ENCODE data around the gene MACC1.

Gene MACC1

GRCh38 chr7:20229646-20230500 is 12.7 kb upstream of the MACC1 start:
- no peak for DNase-seq (ENCODE audit: low read depth in 2 of 3, low spot score in 1 of 3)

- no peak for DNase-seq (ENCODE audit: low read depth in 2 of 3, low spot score in 1 of 3)
These were observed 11.9 kb upstream of the MACC1 start for GRCh38 chr7:20229081-20229480.

GRCh38 chr7:20228654-20229053 is 11.5 kb upstream of the MACC1 start:
- DNase-seq (ENCODE audit: low read depth in 2 of 3, low spot score in 1 of 3), result no peak

- DNase-seq (ENCODE audit: low read depth in 2 of 3, low spot score in 1 of 3), result no peak
These were observed 10.2 kb upstream of the MACC1 start for GRCh38 chr7:20227291-20227795.

DNA sequence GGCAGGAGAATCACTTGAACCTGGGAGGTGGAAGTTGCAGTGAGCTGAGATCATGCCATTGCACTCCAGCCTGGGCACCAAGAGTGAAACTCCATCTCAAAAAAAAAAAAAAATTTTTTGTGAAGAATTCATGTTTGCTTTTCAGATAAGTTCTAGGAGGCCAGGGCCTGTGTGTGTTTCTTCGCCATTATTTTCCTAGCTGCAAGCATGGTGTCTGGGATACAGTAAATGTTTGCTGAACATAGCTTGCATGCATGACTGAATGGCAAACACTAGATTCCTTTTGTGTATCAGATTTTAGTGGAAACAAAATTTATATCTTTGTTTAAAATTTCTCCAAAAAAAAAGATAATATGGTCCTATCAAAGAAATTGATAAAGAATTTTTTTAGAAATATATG is 9.7 kb upstream of the MACC1 start:
- no peak for DNase-seq (ENCODE audit: low read depth in 2 of 3, low spot score in 1 of 3)

- DNase-seq (ENCODE audit: low read depth in 2 of 3, low spot score in 1 of 3), result no peak
These were observed 8.2 kb upstream of the MACC1 start for GRCh38 chr7:20225384-20225783.

DNA sequence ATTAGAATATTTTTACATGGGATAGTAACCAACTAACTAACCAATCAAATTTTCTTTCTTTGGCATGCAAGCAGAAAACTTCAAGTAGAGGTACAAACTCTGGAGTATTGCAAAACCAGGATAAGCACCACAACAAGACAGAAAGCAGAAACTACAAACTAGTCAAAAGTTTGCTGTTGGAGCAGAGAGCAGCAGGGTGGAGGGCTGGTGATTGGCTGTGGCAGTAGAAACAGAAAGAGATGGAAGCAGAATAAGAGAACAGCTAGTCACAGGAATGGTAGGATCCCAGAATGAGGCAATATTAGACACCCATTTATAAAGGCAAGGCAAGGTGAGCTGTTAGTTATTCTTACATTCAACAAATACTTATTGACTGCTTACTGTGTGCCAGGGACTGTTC is 6.8 kb upstream of the MACC1 start:
- DNase-seq (ENCODE audit: low read depth in 2 of 3, low spot score in 1 of 3), result no peak

- DNase-seq (ENCODE audit: low read depth in 2 of 3, low spot score in 1 of 3), result no peak
These were observed 6.2 kb upstream of the MACC1 start for GRCh38 chr7:20223356-20223755.

GRCh38 chr7:20222219-20222828 is 5.1 kb upstream of the MACC1 start:
- DNase-seq (ENCODE audit: low read depth in 2 of 3, low spot score in 1 of 3), result no peak

- DNase-seq (ENCODE audit: low read depth in 2 of 3, low spot score in 1 of 3), result no peak
These were observed 3.9 kb upstream of the MACC1 start for GRCh38 chr7:20220921-20221547.

GRCh38 chr7:20220293-20220761 is 3.1 kb upstream of the MACC1 start:
- no peak for DNase-seq (ENCODE audit: low read depth in 2 of 3, low spot score in 1 of 3)

GRCh38 chr7:20219446-20220292 is 2.5 kb upstream of the MACC1 start:
- DNase-seq (ENCODE audit: low read depth in 2 of 3, low spot score in 1 of 3), result no peak

GRCh38 chr7:20219062-20219445 is 1.9 kb upstream of the MACC1 start:
- DNase-seq (ENCODE audit: low read depth in 2 of 3, low spot score in 1 of 3), result no peak

DNA sequence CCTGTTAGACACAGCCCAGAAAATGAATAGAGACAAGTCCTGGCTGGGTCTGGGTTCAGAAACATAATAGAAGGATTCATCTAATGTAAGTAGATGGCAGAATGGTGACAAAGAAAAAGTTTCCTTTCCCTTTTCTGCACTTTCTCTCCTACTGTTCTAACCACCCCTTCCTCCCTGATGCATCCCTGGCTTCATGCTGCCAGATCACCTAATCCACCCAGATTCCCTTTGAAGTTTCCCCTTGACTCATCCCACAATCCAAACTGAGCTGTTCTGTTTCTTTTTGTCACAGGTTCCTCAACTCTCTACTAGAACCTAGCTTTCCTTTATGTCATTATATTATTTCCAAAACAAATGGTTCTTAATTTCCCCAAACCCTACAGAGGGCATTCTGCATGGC is 1.1 kb upstream of the MACC1 start:
- no peak for DNase-seq (ENCODE audit: low read depth in 2 of 3, low spot score in 1 of 3)

GRCh38 chr7:20216406-20217036 is 663 bp downstream of the MACC1 start:
- no peak for DNase-seq (ENCODE audit: low read depth in 2 of 3, low spot score in 1 of 3)

GRCh38 chr7:20214921-20215669 is 2.1 kb downstream of the MACC1 start:
- DNase-seq (ENCODE audit: low read depth in 2 of 3, low spot score in 1 of 3), result no peak

DNA sequence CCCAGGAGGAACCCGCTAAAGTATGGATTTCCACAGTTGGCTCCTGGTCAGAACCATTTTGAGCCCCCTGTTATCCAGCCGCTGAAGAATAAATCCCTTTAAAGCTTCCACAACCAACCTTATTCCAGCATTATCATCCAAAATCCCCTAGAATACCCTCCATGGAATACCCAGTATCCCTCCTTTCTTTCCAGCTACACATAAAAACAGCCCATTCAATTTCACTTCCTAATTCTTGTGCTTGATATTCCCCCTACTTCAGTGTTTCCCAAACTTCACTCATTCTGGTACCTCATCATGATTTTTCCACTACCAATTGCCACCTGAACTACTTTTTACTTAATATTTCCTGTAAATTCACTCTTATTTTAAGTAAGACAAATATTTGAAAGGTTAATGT is 3.1 kb downstream of the MACC1 start:
- DNase-seq (ENCODE audit: low read depth in 2 of 3, low spot score in 1 of 3), result no peak

DNA sequence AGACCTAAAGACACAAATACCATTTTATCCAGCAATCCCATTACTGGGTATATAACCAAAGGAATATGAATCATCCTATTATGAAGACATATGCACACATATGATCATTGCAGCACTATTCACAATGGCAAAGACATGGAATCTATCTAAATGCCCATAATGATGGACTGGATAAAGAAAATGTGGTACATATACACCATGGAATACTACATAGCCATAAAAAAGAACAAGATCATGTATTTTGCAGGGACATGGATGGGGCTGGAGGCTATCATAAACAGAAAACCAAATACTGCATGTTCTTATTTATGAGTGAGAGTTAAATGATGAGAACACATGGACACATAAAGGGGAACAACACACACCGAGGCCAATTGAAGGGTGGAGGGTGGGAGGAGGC is 3.8 kb downstream of the MACC1 start:
- no peak for DNase-seq (ENCODE audit: low read depth in 2 of 3, low spot score in 1 of 3)

GRCh38 chr7:20211376-20211775 is 5.8 kb downstream of the MACC1 start:
- DNase-seq (ENCODE audit: low read depth in 2 of 3, low spot score in 1 of 3), result no peak

All from stimulated activated CD4-positive, alpha-beta T cell treated with anti-CD3 and anti-CD28 coated beads, Interleukin-12 subunit alpha, Interleukin-12 subunit beta, amount 100 ng/mL, for 48 hours (primary cell).